K562 (cell line): ENCODE results near the gene TCEANC. TPM values are rescaled to one million over a fixed set of nuclear protein-coding genes. Genes with fewer than 3 reads are reported as not detected.
A peak's percentile ranks its signal among the peaks of the same experiment; 100 is the strongest.

Experiments
- ATAC-seq: fragments of 200-7000 bp; cut with Tn5 transposase; 3 replicates; pipeline ENCODE4 v1.9.1; 2020; ENCODE audit warnings: moderate library complexity
- BruUV-seq: library from RNA; stranded (reverse); fragments of 400-500 nt; replicated peaks from 2 replicates; lab custom pipeline; 2021; lab: Mats Ljungman, UMichigan
- CTCF ChIA-PET: fragments of 300-600 bp; formaldehyde crosslinking; extraction: SDS; loops from one replicate; lab custom pipeline; 2021; ENCODE audit warnings: low intra/inter-chr PET ratio; lab: Yijun Ruan, JAX
- POLR2A ChIA-PET: fragments of 300-600, 350-650 bp; sonication (Branson Sonifier 250); formaldehyde crosslinking; extraction: SDS; loops from one replicate; lab custom pipeline; 2021; ENCODE audit warnings: antibody characterized with exemption, inconsistent platforms; lab: Yijun Ruan, JAX
- DNase-seq, 4 experiments: peaks; one replicate each; pipeline versions ENCODE4 v3.0.0 to v3.0.0-alpha.2; 2011 to 2018; ENCODE audit warnings: low spot score in 3 of 4, mixed read lengths in 3 of 4; ENCODE audit errors: extremely low read depth in 1 of 4
- FAIRE-seq: peaks from 2 replicates; lab custom pipeline; 2011; peaks lifted over from hg19 to GRCh38; lab: Jason Lieb, UNC
- H2AFZ ChIP-seq: 2 replicates; pipeline ENCODE4 v1.6.0; 2011; ENCODE audit warnings: low read depth, low read length, control low read depth, inconsistent platforms
- H3K27ac ChIP-seq: fragments of 200-600 bp; 3 replicates; pipeline ENCODE4 v1.8.0; 2011; ENCODE audit warnings: low read depth, mild to moderate bottlenecking, control low read depth, inconsistent platforms, low read length, moderate library complexity, mixed read lengths; ENCODE audit errors: extremely low read depth
- H3K27me3 ChIP-seq, 2 experiments: fragments of 300-600 bp in 1 of 2; 2 replicates in 1 of 2; 3 replicates in 1 of 2; pipeline versions ENCODE4 v1.6.0 to v1.8.0; 2011; ENCODE audit warnings: inconsistent platforms in 2 of 2, low read length in 2 of 2, mild to moderate bottlenecking in 1 of 2, mixed read lengths in 1 of 2, moderate library complexity in 1 of 2; ENCODE audit not compliant: control insufficient read depth in 2 of 2, insufficient read depth in 2 of 2
- H3K36me3 ChIP-seq: fragments of 300-600 bp; 3 replicates; pipeline ENCODE4 v1.8.0; 2011; ENCODE audit warnings: mild to moderate bottlenecking, low read length, inconsistent platforms; ENCODE audit not compliant: control insufficient read depth, insufficient read depth
- H3K4me1 ChIP-seq, 2 experiments: fragments of 200-600 bp in 1 of 2; replicated peaks in 1 of 2; 2 replicates in 1 of 2; 3 replicates in 1 of 2; pipeline versions ENCODE4 v1.5.1 to v1.8.0; 2011; ENCODE audit warnings: inconsistent platforms in 2 of 2, low read length in 2 of 2, mild to moderate bottlenecking in 1 of 2, mixed read lengths in 1 of 2, moderate library complexity in 1 of 2; ENCODE audit not compliant: control insufficient read depth in 2 of 2, insufficient read depth in 2 of 2
- H3K4me2 ChIP-seq: 2 replicates; pipeline ENCODE4 v1.6.1; 2011; ENCODE audit warnings: low read length, control low read depth, inconsistent platforms, mixed read lengths; ENCODE audit not compliant: insufficient read depth
- H3K4me3 ChIP-seq: fragments of 200-600 bp; sonication (generic), shearing (Covaris generic); 2 replicates; pipeline ENCODE4 v1.5.1; 2016; ENCODE audit warnings: control low read depth, inconsistent platforms
- H3K79me2 ChIP-seq: fragments of 200-600 bp; 3 replicates; pipeline ENCODE4 v1.8.0; 2011; ENCODE audit warnings: low read length, inconsistent platforms; ENCODE audit not compliant: control insufficient read depth, insufficient read depth
- H3K9ac ChIP-seq, 2 experiments: 2 replicates each; pipeline versions ENCODE4 v1.6.0 to v1.6.1; 2011; ENCODE audit warnings: low read depth in 2 of 2, low read length in 2 of 2, control low read depth in 1 of 2, inconsistent platforms in 1 of 2, mild to moderate bottlenecking in 1 of 2, mixed read lengths in 1 of 2; ENCODE audit not compliant: insufficient read depth in 1 of 2
- H3K9me1 ChIP-seq: one replicate; pipeline ENCODE4 v1.6.0; 2011; ENCODE audit warnings: inconsistent platforms, mild to moderate bottlenecking, low read length, moderate library complexity; ENCODE audit not compliant: control insufficient read depth, insufficient read depth
- H3K9me3 ChIP-seq: replicated peaks from 2 replicates; pipeline ENCODE4 v1.5.1; 2011; ENCODE audit warnings: low read depth, low read length, inconsistent platforms; ENCODE audit not compliant: control insufficient read depth, insufficient read depth
- H4K20me1 ChIP-seq: replicated peaks from 2 replicates; pipeline ENCODE4 v1.6.1; 2011; ENCODE audit warnings: low read length, inconsistent platforms, mixed read lengths; ENCODE audit not compliant: control insufficient read depth, insufficient read depth
- ARID1B ChIP-seq: fragments of 450-650 bp; IDR thresholded peaks from 2 replicates; pipeline ENCODE4 v1.6.1; 2016; ENCODE audit warnings: antibody characterized with exemption, mild to moderate bottlenecking, inconsistent platforms
- BCOR ChIP-seq: fragments of 450-650 bp; IDR thresholded peaks from 2 replicates; pipeline ENCODE4 v1.6.1; 2016
- CAMTA2 ChIP-seq: fragments of 250-450 bp; sonication (Bioruptor Pico); conservative IDR thresholded peaks from 2 replicates; pipeline ENCODE4 v1.5.1; 2022
- GABPB1 ChIP-seq: sonication (generic); formaldehyde crosslinking; IDR thresholded peaks from 2 replicates; pipeline ENCODE4 v1.8.0; 2022; ENCODE audit warnings: mild to moderate bottlenecking, missing genetic modification reagents
- GATA2 ChIP-seq: sonication (generic); formaldehyde crosslinking; IDR thresholded peaks from 2 replicates; pipeline ENCODE4 v1.4.0; 2020; ENCODE audit warnings: mild to moderate bottlenecking, missing genetic modification reagents
- HSF4 ChIP-seq: fragments of 250-450 bp; sonication (Bioruptor Pico); IDR thresholded peaks from 2 replicates; pipeline ENCODE4 v2.1.2; 2022; ENCODE audit warnings: mild to moderate bottlenecking, moderate library complexity, borderline replicate concordance
- RBM25 ChIP-seq: fragments of 200-400 bp; formaldehyde crosslinking; IDR thresholded peaks from 2 replicates; pipeline ENCODE4 v1.6.1; 2018; ENCODE audit warnings: low read length, low read depth, moderate library complexity; ENCODE audit not compliant: severe bottlenecking
- SNRNP70 ChIP-seq: fragments of 200-400 bp; formaldehyde crosslinking; optimal IDR thresholded peaks from 2 replicates; pipeline ENCODE3; 2017; ENCODE audit warnings: low read depth, low read length
- ZNF311 ChIP-seq: fragments of 250-450 bp; sonication (Bioruptor Pico); IDR thresholded peaks from 2 replicates; pipeline ENCODE4 v1.4.0; 2020; ENCODE audit warnings: mild to moderate bottlenecking, moderate library complexity
- in situ Hi-C: fragments of 300-500 bp; cut with MboI; formaldehyde crosslinking; loops from 4 replicates; pipeline ENCODE4 v1.15.0; 2018; ENCODE audit warnings: inconsistent platforms, mixed read lengths
- intact Hi-C: fragments of 100-400 bp; cut with micrococcal nuclease; formaldehyde crosslinking; loops from 2 replicates; pipeline ENCODE4 v1.14.2; 2022
- polyA plus RNA-seq, 8 experiments: library from polyadenylated mRNA; depleted of rRNA in 4 of 8; stranded (reverse) in 5 of 8; unstranded in 3 of 8; fragments of >200 nt; fragmentation: Nextera tagmentation in 2 of 8; fragmentation: Illumina TruSeq in 1 of 8; extraction: Ambion mirVana in 2 of 8; extraction: Trizol in 1 of 8; gene quantifications; 2 replicates each; pipeline versions ENCODE4 v1.2.1 to v1.2.3, GENCODE V29; 2011 to 2014; ENCODE audit warnings: inconsistent platforms in 1 of 8, missing spikeins in 1 of 8
- total RNA-seq, 7 experiments: library from RNA; depleted of rRNA in 6 of 7; stranded (reverse); fragments of >200 nt in 6 of 7; fragmentation: Illumina TruSeq in 2 of 7; extraction: Trizol in 2 of 7; gene quantifications; 2 replicates each; pipeline versions ENCODE4 v1.2.1 to v1.2.3, GENCODE V29; 2011 to 2021; ENCODE audit warnings: low replicate concordance in 1 of 7
- TF ChIP-seq, protein P1 (sequence below): sonication (generic); formaldehyde crosslinking; IDR thresholded peaks from 2 replicates; pipeline ENCODE4 v1.8.0; 2022; ENCODE audit warnings: mild to moderate bottlenecking, missing genetic modification reagents
- TF ChIP-seq, protein P2 (sequence below): fragments of 450-650 bp; conservative IDR thresholded peaks from 2 replicates; pipeline ENCODE4 v1.6.1; 2016; ENCODE audit warnings: missing genetic modification characterization, low read depth, mild to moderate bottlenecking, missing compliant biosample characterization, moderate library complexity

Gene TCEANC
- total and polyA plus RNA-seq, 9 of the 15 experiments (the other 6 are each of a cell fraction or from before 2014, with no cell fraction given), result 1.2 to 2.8 (median 2.0) TPM

DNA sequence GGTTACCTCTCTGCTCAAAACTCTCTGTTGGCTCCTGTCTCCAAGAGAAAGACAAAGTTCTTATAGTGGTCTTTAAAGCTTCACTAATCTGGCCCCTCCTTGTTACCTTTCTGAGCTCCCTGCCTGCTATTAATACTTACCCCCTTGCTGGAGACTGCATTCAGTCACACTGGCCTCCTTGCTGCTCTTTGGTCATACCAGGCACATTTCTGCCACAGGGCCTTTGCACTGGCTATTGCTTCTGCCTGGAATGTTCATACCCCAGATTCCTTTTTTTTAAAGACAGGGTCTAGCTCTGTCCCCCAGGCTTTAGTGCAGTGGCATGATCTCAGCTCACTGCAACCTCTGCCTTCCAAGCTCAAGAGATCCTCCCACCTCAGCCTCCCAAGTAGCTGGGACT is 20.1 kb downstream of the TCEANC start:
- no peak overlapping the region for H3K9ac ChIP-seq
- no peak overlapping the region for H3K27ac ChIP-seq
- no peaks in the 10 kb centered on the region for H3K27me3 ChIP-seq
- no peaks in the 10 kb centered on the region for H3K9me3 ChIP-seq
- DNase-seq (no peak), ATAC-seq (no peak), FAIRE-seq (no peak)
- intact Hi-C loops, result no loop called here
- BruUV-seq, result no TSS peak
- TF ChIP-seq RBM25 (peak; percentile 81), GATA2 (CRISPR knock-in tag) (no peak), ARID1B (no peak), CAMTA2 (CRISPR knock-in tag) (no peak), SNRNP70 (no peak), GABPB1 (CRISPR knock-in tag) (no peak), BCOR (peak; percentile 46; the same call in 1 of the 2 replicates), HSF4 (CRISPR knock-in tag) (no peak), ZNF311 (CRISPR knock-in tag) (no peak)
- TF ChIP-seq, protein P1, sequence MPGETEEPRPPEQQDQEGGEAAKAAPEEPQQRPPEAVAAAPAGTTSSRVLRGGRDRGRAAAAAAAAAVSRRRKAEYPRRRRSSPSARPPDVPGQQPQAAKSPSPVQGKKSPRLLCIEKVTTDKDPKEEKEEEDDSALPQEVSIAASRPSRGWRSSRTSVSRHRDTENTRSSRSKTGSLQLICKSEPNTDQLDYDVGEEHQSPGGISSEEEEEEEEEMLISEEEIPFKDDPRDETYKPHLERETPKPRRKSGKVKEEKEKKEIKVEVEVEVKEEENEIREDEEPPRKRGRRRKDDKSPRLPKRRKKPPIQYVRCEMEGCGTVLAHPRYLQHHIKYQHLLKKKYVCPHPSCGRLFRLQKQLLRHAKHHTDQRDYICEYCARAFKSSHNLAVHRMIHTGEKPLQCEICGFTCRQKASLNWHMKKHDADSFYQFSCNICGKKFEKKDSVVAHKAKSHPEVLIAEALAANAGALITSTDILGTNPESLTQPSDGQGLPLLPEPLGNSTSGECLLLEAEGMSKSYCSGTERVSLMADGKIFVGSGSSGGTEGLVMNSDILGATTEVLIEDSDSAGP, result no peak
- TF ChIP-seq, protein P2, sequence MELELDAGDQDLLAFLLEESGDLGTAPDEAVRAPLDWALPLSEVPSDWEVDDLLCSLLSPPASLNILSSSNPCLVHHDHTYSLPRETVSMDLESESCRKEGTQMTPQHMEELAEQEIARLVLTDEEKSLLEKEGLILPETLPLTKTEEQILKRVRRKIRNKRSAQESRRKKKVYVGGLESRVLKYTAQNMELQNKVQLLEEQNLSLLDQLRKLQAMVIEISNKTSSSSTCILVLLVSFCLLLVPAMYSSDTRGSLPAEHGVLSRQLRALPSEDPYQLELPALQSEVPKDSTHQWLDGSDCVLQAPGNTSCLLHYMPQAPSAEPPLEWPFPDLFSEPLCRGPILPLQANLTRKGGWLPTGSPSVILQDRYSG, result no peak
- ChIA-PET CTCF (no interaction called here), POLR2A (no interaction called here)
- no peak overlapping the region for H3K4me3 ChIP-seq
- H3K79me2 ChIP-seq, result no peaks in the 10 kb centered on the region
- H3K4me1 ChIP-seq, result peaks cover 0 to 3% of the 10 kb centered on the region in 2 experiments; a peak in 3 of 5 replicates
- in situ Hi-C loops, result loop anchor here (25.0 kb wide), 1 partner anchor 711 kb away; no protein-coding TSS in a partner anchor
- no peak overlapping the region for H3K4me2 ChIP-seq
- no peaks in the 10 kb centered on the region for H3K9me1 ChIP-seq
- H3K36me3 ChIP-seq, result no peaks in the 10 kb centered on the region
- no peaks in the 10 kb centered on the region for H4K20me1 ChIP-seq
- H2AFZ ChIP-seq, result no peak overlapping the region
